ENCODE data around the gene RAD50. TPM values are rescaled to one million over a fixed set of nuclear protein-coding genes. Genes with fewer than 3 reads are reported as not detected.

Gene RAD50
- total and polyA plus RNA-seq, 2 of the 4 experiments (the other 2 are of a cell fraction), result 5.2 to 6.2 TPM

GRCh38 chr5:132659598-132660493 lies 103.1 kb downstream of the RAD50 start:
- Histone ChIP-seq H2AK9ac (replicated peaks; ENCODE audit: low read depth, low read length, poor library complexity) (no peak overlapping the region), H3K9me1 (ENCODE audit: insufficient read depth, low read length) (peaks cover 3% of the 10 kb centered on the region; the same call in 1 of the 2 replicates), H2BK15ac (ENCODE audit: low read depth, low read length) (no peak overlapping the region), H3K27ac (ENCODE audit: insufficient read depth, low read length) (no peak overlapping the region), H3K9ac (ENCODE audit: low read depth, low read length) (no peak overlapping the region), H3K4me2 (ENCODE audit: low read depth, low read length) (no peak overlapping the region), H3K4me3 (ENCODE audit: insufficient read depth, low read depth, low read length) (no peak overlapping the region), H2AFZ (replicated peaks; ENCODE audit: low read length, poor library complexity) (no peak overlapping the region), H3K4ac (ENCODE audit: low read depth, low read length) (no peak overlapping the region), H3K18ac (ENCODE audit: low read depth, low read length) (no peak overlapping the region), H2BK5ac (ENCODE audit: low read depth, low read length, poor library complexity, severe bottlenecking) (no peak overlapping the region), H3K79me1 (ENCODE audit: low read depth in 1 of 2, low read length in 2 of 2) (no peaks in the 10 kb centered on the region), H3K4me1 (ENCODE audit: control insufficient read depth, insufficient read depth, low read length) (peaks cover 3% of the 10 kb centered on the region; the same call in 1 of the 2 replicates), H2BK120ac (ENCODE audit: low read depth, low read length) (no peak overlapping the region), H3K27me3 (ENCODE audit: control insufficient read depth, insufficient read depth, low read length) (peaks cover 6% of the 10 kb centered on the region; the same call in 1 of the 2 replicates), H3K23ac (ENCODE audit: low read depth, low read length) (no peak overlapping the region), H3K36me3 (ENCODE audit: control insufficient read depth, insufficient read depth, low read length) (no peaks in the 10 kb centered on the region), H3K14ac (replicated peaks; ENCODE audit: low read depth, low read length) (no peak overlapping the region), H4K91ac (ENCODE audit: insufficient read depth, low read depth, low read length) (no peak overlapping the region), H2AK5ac (ENCODE audit: low read depth, low read length) (no peak overlapping the region), H4K5ac (ENCODE audit: low read depth, low read length) (no peak overlapping the region), H3K56ac (ENCODE audit: extremely low read depth, insufficient read depth, low read length) (no peak overlapping the region), H3K9me3 (ENCODE audit: control insufficient read depth, insufficient read depth, low read length) (no peaks in the 10 kb centered on the region), H4K20me1 (ENCODE audit: insufficient read depth, low read length) (no peaks in the 10 kb centered on the region), H4K8ac (ENCODE audit: low read depth in 2 of 2, low read length in 2 of 2) (no peak overlapping the region), H2BK20ac (ENCODE audit: low read depth, low read length) (no peak overlapping the region)
- ATAC-seq (ENCODE audit: low read depth) (no peak), DNase-seq (no peak)
- WGBS, 2 experiments (ENCODE audit: extremely low coverage in 2 of 2, insufficient read length in 1 of 2), result 93% methylated on average over 14 of the region's 23 CpGs; no CpG with 5 or more reads in 1 of the 2 experiments
- CTCF ChIA-PET, result no interaction called here
- intact Hi-C loops (cut with micrococcal nuclease) (loop anchor here (5.0 kb wide), 1 partner anchor 162 kb away; no protein-coding TSS in a partner anchor), in situ Hi-C loops (cut with MboI; ENCODE audit: low sequenced_read_pairs) (no loop called here), dilution Hi-C loops (cut with HindIII; ENCODE audit: low sequenced_read_pairs, unreplicated experiment) (no loop called here)
- POLR2A ChIA-PET (ENCODE audit: unreplicated experiment), result no interaction called here
- BruUV-seq (replicated peaks), result no TSS peak
- TF ChIP-seq FOS (IDR thresholded peaks at IDR 0.05; ENCODE audit: low read depth, low read length), result no peak
- TF ChIP-seq MAZ (IDR thresholded peaks at IDR 0.05; ENCODE audit: borderline replicate concordance, low read depth, low read length), result no peak
- TF ChIP-seq, protein P1, sequence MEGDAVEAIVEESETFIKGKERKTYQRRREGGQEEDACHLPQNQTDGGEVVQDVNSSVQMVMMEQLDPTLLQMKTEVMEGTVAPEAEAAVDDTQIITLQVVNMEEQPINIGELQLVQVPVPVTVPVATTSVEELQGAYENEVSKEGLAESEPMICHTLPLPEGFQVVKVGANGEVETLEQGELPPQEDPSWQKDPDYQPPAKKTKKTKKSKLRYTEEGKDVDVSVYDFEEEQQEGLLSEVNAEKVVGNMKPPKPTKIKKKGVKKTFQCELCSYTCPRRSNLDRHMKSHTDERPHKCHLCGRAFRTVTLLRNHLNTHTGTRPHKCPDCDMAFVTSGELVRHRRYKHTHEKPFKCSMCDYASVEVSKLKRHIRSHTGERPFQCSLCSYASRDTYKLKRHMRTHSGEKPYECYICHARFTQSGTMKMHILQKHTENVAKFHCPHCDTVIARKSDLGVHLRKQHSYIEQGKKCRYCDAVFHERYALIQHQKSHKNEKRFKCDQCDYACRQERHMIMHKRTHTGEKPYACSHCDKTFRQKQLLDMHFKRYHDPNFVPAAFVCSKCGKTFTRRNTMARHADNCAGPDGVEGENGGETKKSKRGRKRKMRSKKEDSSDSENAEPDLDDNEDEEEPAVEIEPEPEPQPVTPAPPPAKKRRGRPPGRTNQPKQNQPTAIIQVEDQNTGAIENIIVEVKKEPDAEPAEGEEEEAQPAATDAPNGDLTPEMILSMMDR (conservative IDR thresholded peaks at IDR 0.05; ENCODE audit: low read depth, low read length), result no peak
- TF ChIP-seq RFX5 (IDR thresholded peaks at IDR 0.05; ENCODE audit: low read depth, low read length), result no peak
- TF ChIP-seq, protein P2, sequence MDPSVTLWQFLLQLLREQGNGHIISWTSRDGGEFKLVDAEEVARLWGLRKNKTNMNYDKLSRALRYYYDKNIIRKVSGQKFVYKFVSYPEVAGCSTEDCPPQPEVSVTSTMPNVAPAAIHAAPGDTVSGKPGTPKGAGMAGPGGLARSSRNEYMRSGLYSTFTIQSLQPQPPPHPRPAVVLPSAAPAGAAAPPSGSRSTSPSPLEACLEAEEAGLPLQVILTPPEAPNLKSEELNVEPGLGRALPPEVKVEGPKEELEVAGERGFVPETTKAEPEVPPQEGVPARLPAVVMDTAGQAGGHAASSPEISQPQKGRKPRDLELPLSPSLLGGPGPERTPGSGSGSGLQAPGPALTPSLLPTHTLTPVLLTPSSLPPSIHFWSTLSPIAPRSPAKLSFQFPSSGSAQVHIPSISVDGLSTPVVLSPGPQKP (IDR thresholded peaks at IDR 0.05; ENCODE audit: borderline replicate concordance, low read depth, low read length), result no peak
- TF ChIP-seq SMC3 (IDR thresholded peaks at IDR 0.05; ENCODE audit: low read depth, low read length), result no peak
- no peak for TF ChIP-seq RCOR1 (IDR thresholded peaks at IDR 0.05; ENCODE audit: insufficient replicate concordance, low read length)
- TF ChIP-seq CEBPB (IDR thresholded peaks at IDR 0.05; ENCODE audit: low read depth, low read length), result no peak
- no peak for TF ChIP-seq MAFK (IDR thresholded peaks at IDR 0.05; ENCODE audit: low read depth, low read length)
- TF ChIP-seq CHD1 (IDR thresholded peaks at IDR 0.05; ENCODE audit: low read depth, low read length), result no peak
- TF ChIP-seq, protein P3, sequence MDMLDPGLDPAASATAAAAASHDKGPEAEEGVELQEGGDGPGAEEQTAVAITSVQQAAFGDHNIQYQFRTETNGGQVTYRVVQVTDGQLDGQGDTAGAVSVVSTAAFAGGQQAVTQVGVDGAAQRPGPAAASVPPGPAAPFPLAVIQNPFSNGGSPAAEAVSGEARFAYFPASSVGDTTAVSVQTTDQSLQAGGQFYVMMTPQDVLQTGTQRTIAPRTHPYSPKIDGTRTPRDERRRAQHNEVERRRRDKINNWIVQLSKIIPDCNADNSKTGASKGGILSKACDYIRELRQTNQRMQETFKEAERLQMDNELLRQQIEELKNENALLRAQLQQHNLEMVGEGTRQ (IDR thresholded peaks at IDR 0.05; ENCODE audit: low read depth, low read length), result no peak
- TF ChIP-seq POLR2A (IDR thresholded peaks at IDR 0.05; ENCODE audit: low read depth, low read length), result no peak
- no peak for TF ChIP-seq MXI1 (IDR thresholded peaks at IDR 0.05; ENCODE audit: borderline replicate concordance, low read depth, low read length)
- no peak for TF ChIP-seq RAD21 (IDR thresholded peaks at IDR 0.05; ENCODE audit: low read length)
- no peak for TF ChIP-seq NFE2L2 (IDR thresholded peaks at IDR 0.05; ENCODE audit: low read depth, low read length)

All from IMR-90 (cell line).